ENCODE results near the gene RIMKLA. TPM values are rescaled to one million over a fixed set of nuclear protein-coding genes. Genes with fewer than 3 reads are reported as not detected.

The RIMKLA gene
- total RNA-seq, 1 donor from 2014 or later, result 0.39 TPM

Other genes starting within 250 kb of the RIMKLA start
- gene GUCA2B, start 227.4 kb upstream of the RIMKLA start, total RNA-seq, result not detected
- gene GUCA2A, start 216.0 kb upstream of the RIMKLA start, total RNA-seq, result not detected
- gene FOXJ3, start 45.6 kb upstream of the RIMKLA start, total RNA-seq, result 62.1 TPM
- gene ZMYND12, start 75.2 kb downstream of the RIMKLA start, total RNA-seq, result 1.3 TPM
- 49.4 TPM for gene PPCS, start 75.8 kb downstream of the RIMKLA start, total RNA-seq
- gene CCDC30, start 82.5 kb downstream of the RIMKLA start, total RNA-seq, result 1.6 TPM